Bone marrow (tissue), 2 donors: ENCODE data around the gene TYK2.
"Not testable (repeated sequence)": the region's sequence is repeated elsewhere in the genome, so short reads cannot be mapped to it uniquely, and the experiment has no call there.

Experiments
- DNase-seq, 2 donors: peaks; one replicate each; lab custom pipeline; 2025; lab: John Stamatoyannopoulos, UW

TYK2 gene

GRCh38 chr19:10380313-10381102 is at the start of gene TYK2:
Gene TYK2, minus strand, starts transcription at chr19:10380572. Its CDS starts 2,166 bp downstream, at chr19:10378406.
- peak; percentile 91 to 99 for DNase-seq

GRCh38 chr19:10428996-10429381 is 48.6 kb upstream of the TYK2 start:
- no peak for DNase-seq

GRCh38 chr19:10427169-10427568 is 46.8 kb upstream of the TYK2 start:
- no peak for DNase-seq

GRCh38 chr19:10424011-10424637 is 43.8 kb upstream of the TYK2 start:
- peak; percentile 62 to 67 for DNase-seq

- DNase-seq, result no peak
Measured at GRCh38 chr19:10422846-10423245, 42.5 kb upstream of the TYK2 start.

- DNase-seq, result no peak
Measured at GRCh38 chr19:10422046-10422461, 41.7 kb upstream of the TYK2 start.

- DNase-seq, result peak in 1 of 2 donors; percentile 31
Measured at GRCh38 chr19:10421240-10422045, 41.1 kb upstream of the TYK2 start.

- peak in 1 of 2 donors; percentile 23 for DNase-seq
Measured at GRCh38 chr19:10420444-10421239, 40.3 kb upstream of the TYK2 start, which contains the start of gene PDE4A. Gene PDE4A, plus strand, starts transcription at chr19:10420538. Its CDS starts 227 bp downstream, at chr19:10420765.

- DNase-seq, result peak; percentile 32 to 42
Measured at GRCh38 chr19:10419646-10420443, 39.5 kb upstream of the TYK2 start.

GRCh38 chr19:10419200-10419645 is 38.9 kb upstream of the TYK2 start:
- DNase-seq, result peak in 1 of 2 donors; percentile 33

GRCh38 chr19:10418485-10419199 is 38.3 kb upstream of the TYK2 start:
- DNase-seq, result no peak

GRCh38 chr19:10418235-10418484 is 37.8 kb upstream of the TYK2 start:
- DNase-seq, result no peak

- DNase-seq, result no peak
Measured at GRCh38 chr19:10417541-10418234, 37.3 kb upstream of the TYK2 start.

GRCh38 chr19:10416380-10417257 is 36.2 kb upstream of the TYK2 start:
- peak; percentile 86 to 97 for DNase-seq

- DNase-seq, result no peak
Measured at GRCh38 chr19:10416083-10416379, 35.7 kb upstream of the TYK2 start.

- peak in 1 of 2 donors; percentile 62 for DNase-seq
Measured at GRCh38 chr19:10412257-10412977, 32.0 kb upstream of the TYK2 start.

- DNase-seq, result not testable (repeated sequence)
Measured at GRCh38 chr19:10411224-10411623, 30.9 kb upstream of the TYK2 start.
